HCEC 1CT (cell line): ENCODE measurements around the gene PVR.
"Not testable (repeated sequence)": the region's sequence is repeated elsewhere in the genome, so short reads cannot be mapped to it uniquely, and the experiment has no call there.

Experiments
- DNase-seq: peaks from one replicate; pipeline ENCODE4 v3.0.0-alpha.2; 2017

PVR gene

GRCh38 chr19:44703336-44704078, 59.8 kb downstream of the PVR start:
- DNase-seq, result no peak

- DNase-seq, result no peak
These were observed 61.3 kb downstream of the PVR start for GRCh38 chr19:44704982-44705381.

GRCh38 chr19:44705502-44706010, 61.8 kb downstream of the PVR start:
- no peak for DNase-seq

- DNase-seq, result no peak
These were observed 63.0 kb downstream of the PVR start for GRCh38 chr19:44706506-44707236.

- no peak for DNase-seq
These were observed 64.1 kb downstream of the PVR start for GRCh38 chr19:44707794-44708193.

- DNase-seq, result no peak
These were observed 65.2 kb downstream of the PVR start for GRCh38 chr19:44708940-44709339.

- DNase-seq, result not testable (repeated sequence)
These were observed 65.9 kb downstream of the PVR start for GRCh38 chr19:44709434-44710266.

- DNase-seq, result no peak
These were observed 66.8 kb downstream of the PVR start for GRCh38 chr19:44710483-44710882.

- peak; percentile 45 for DNase-seq
These were observed 69.3 kb downstream of the PVR start for GRCh38 chr19:44712864-44713515.
